ENCODE data around the gene ZBTB8B. TPM values are rescaled to one million over a fixed set of nuclear protein-coding genes. Genes with fewer than 3 reads are reported as not detected.
"Not testable (repeated sequence)": the region's sequence is repeated elsewhere in the genome, so short reads cannot be mapped to it uniquely, and the experiment has no call there.

The ZBTB8B gene
- total RNA-seq, 1 donor = under 0.01 TPM

DNA sequence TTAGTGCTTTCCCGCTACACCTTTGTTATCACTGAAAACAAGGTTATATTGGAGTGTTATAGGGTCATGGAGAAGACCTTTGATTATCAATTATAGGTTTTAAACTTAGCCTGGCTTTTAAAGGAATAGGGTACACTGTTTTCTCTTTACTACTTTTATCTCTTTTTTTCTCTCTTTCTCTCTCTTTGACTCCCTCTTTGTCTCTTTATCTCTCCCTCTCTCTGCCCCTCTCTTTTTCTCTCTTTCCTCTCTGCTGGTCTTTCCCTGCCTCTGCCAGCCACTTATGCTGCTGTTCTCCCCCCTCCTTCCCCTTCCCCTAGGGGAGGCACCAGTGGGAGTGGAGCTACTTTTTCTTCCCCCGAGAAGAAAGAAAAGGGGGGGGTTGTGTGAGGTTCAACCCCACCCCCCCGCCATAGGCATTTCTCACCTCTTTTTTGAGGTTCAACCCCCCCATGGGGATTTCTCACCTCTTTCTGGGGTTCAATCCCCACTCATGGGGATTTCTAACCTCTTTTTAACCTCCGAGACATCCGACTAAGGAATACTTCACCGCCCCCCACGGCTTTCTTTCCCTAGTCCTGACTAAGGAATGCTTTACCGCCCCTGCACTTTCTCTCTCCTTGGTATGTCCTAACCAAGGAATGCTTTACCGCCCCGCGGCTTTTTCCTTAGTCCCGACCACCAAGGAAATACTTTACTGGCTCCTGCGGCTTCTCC is 17.2 kb upstream of the ZBTB8B start:
- H3K4me3 ChIP-seq (ENCODE audit: low read depth, low read length) = peak overlapping the region; percentile 40
- TF ChIP-seq, protein P1, sequence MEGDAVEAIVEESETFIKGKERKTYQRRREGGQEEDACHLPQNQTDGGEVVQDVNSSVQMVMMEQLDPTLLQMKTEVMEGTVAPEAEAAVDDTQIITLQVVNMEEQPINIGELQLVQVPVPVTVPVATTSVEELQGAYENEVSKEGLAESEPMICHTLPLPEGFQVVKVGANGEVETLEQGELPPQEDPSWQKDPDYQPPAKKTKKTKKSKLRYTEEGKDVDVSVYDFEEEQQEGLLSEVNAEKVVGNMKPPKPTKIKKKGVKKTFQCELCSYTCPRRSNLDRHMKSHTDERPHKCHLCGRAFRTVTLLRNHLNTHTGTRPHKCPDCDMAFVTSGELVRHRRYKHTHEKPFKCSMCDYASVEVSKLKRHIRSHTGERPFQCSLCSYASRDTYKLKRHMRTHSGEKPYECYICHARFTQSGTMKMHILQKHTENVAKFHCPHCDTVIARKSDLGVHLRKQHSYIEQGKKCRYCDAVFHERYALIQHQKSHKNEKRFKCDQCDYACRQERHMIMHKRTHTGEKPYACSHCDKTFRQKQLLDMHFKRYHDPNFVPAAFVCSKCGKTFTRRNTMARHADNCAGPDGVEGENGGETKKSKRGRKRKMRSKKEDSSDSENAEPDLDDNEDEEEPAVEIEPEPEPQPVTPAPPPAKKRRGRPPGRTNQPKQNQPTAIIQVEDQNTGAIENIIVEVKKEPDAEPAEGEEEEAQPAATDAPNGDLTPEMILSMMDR (IDR thresholded peaks at IDR 0.05; ENCODE audit: insufficient read depth, low read length) = no peak
- DNase-seq (ENCODE audit: low read depth) = peak; percentile 74

DNA sequence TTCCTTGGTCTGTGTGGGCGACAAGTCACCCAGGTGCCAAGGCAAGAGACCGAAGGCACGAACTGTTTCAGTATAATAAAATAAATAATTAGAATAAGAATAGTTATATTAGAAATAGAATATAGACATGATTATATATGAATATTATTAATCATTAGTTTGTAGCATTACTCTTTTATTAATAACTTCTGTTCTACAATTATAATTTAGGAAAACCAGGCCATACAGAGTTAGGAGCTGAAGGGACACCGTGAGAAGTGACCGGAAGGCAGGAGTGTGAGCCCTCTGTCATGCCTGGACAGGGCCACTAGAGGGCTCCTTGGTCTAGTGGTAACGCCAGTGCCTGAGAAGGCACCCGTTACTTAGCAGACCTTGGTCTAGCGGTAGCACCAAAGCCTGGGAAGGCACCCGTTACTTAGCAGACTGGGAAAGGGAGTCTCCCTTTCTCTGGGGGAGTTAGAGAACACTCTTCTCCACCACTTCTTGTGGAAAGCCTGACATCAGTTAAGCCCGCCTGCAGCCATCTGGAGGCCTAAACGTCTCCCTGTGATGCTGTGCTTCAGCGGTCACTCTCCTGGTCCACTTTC is 16.6 kb upstream of the ZBTB8B start:
- peak; percentile 84 for DNase-seq (ENCODE audit: low read depth)
- TF ChIP-seq, protein P1 (IDR thresholded peaks at IDR 0.05; ENCODE audit: insufficient read depth, low read length) = peak; percentile 87
- peak overlapping the region; percentile 40 for H3K4me3 ChIP-seq (ENCODE audit: low read depth, low read length)

DNA sequence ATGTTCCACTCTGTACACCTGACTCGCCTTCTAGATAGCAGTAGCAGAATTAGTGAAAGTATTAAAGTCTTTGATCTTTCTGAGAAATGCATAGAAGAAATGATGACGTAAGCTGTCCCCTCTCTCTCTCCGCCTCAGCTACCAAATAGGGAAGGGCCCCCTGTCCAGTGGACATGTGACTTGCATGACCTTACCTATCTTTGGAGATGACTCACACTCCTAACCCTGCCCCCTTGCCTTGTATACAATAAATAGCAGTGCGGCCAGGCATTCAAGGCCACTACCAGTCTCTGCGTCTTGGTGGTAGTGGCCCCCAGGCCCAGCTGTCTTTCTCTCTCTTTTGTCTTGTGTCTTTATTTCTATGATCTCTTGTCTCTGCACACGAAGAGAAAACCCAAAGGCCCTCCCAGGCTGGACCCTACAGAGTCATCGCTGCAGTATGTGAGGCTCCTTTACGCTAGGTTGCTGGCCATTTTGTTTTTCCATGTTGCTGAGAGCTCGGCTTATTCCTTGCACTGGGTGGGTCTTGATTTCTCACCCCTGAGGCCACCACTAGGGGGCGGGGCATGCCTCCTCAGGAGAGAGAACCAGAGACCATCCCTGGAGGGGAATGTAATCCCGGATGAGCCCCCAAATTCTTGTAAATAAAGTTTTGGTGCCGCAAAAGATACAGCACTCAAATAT is 16.0 kb upstream of the ZBTB8B start:
- no peak overlapping the region for H3K4me3 ChIP-seq (ENCODE audit: low read depth, low read length)
- DNase-seq (ENCODE audit: low read depth) = peak; percentile 21

DNA sequence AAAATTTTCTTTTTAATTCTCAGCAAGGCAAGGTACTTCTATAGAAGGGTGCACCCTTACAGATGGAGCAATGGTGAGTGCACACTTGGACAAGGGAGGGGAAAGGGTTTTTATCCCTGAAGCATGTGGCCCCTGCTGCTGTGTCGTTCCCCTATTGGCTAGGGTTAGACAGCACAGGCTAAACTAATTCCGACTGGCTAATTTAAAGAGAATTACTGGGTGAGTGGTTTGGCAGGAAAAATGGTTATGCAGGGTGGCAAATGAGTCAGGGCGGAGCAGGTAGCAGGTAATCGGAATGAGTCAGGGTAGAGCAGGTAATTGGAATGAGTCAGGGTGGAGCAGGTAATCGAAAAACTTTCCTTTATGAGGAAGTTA is 15.4 kb upstream of the ZBTB8B start:
- H3K4me3 ChIP-seq (ENCODE audit: low read depth, low read length); DNase-seq (ENCODE audit: low read depth): not testable (repeated sequence)

More for the DNA sequence above, 16.0 kb upstream of the ZBTB8B start:
- TF ChIP-seq, protein P1 (IDR thresholded peaks at IDR 0.05; ENCODE audit: insufficient read depth, low read length) = peak; percentile 13

DNA sequence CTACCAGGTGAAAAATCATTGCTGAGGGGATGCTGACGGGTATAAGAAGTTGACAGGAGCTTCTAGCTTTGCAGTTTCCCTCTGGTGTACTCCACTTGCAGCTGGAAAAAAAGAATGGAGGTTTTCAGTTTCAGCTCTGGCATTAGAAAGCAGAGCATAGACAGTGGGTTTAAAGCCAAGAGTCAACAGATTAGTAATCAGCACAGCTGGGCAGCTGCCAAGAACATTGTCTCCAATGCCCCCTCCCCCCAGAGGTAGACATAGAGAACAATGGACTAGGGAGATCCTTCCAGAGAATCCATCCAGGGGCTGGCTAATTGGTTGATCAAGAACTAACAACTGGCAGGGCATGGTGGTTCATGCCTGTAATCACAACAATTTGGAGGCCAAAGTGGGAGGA is 10.1 kb upstream of the ZBTB8B start:
- TF ChIP-seq, protein P1 (IDR thresholded peaks at IDR 0.05; ENCODE audit: insufficient read depth, low read length) = no peak
- peak; percentile 76 for DNase-seq (ENCODE audit: low read depth)
- no peak overlapping the region for H3K4me3 ChIP-seq (ENCODE audit: low read depth, low read length)

DNA sequence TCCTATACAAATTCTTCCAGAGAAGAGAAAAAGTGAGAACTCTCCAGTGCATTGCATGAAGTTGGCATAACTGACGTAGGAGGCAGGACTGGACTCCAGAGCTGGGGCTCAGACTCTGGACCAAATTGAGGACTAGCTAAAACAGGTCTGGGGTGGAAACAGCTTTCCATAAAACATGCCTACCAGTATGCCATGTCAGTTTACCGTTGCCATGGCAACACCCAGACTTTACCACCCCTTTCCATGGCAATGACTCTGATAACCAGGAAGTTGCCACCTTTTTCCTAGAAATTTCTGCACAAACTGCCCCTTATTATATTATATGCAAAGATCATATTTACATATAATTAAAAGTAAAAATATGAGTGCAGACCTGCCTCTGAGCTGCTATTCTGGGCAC is 8.9 kb upstream of the ZBTB8B start:
- DNase-seq (ENCODE audit: low read depth) = no peak
- TF ChIP-seq, protein P1 (IDR thresholded peaks at IDR 0.05; ENCODE audit: insufficient read depth, low read length) = no peak
- H3K4me3 ChIP-seq (ENCODE audit: low read depth, low read length) = no peak overlapping the region

DNA sequence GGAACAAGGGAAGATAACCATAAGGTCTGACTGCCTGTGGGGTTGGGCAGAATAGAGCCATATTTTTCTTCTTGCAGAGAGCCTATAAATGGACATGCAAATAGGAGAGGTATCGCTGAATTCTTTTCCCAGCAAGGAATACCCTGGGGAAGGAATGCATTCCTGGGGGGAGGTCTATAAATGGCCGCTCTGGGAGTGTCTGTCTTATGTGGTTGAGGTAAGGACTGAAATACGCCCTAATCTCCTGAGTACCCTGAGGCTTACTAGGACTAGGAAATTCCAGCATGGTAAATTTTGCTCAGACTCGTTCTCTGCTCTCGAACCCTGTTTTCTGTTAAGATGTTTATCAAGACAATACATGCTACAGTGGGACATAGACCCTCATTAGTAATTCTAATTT is 6.1 kb upstream of the ZBTB8B start:
- DNase-seq (ENCODE audit: low read depth); H3K4me3 ChIP-seq (ENCODE audit: low read depth, low read length): not testable (repeated sequence)

DNA sequence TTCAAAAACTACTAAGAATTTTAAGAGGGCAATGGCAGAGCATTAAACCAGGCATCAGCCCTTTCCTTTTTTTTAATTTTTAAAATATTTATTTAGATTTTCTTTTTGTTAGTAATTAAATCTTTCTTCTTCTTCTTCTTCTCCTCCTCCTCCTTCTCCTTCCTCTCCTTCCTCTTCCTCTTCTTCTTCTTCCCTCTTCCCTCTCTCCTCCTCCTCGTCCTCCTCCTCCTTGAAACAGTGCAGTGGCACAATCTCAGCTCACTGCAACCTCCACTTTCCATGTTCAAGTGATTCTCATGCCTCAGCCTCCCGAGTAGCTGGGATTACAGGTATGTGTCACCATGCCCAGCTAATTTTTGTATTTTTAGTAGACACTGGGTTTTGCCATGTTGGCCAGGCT is 1.9 kb upstream of the ZBTB8B start:
- H3K4me3 ChIP-seq (ENCODE audit: low read depth, low read length); DNase-seq (ENCODE audit: low read depth): not testable (repeated sequence)
